Trophoblast cell (in vitro differentiated cells and primary cell): ENCODE data around the gene ITPK1.

ENCODE experiments used
- DNase-seq, 2 donors: peaks; one replicate each; pipeline ENCODE4 v3.0.0-alpha.2; 2016
- H2AFZ ChIP-seq: 2 replicates; pipeline ENCODE4 v1.6.1; 2013; ENCODE audit warnings: low read length, moderate library complexity, mild to moderate bottlenecking; ENCODE audit not compliant: insufficient read depth, poor library complexity
- H2AK5ac ChIP-seq: 2 replicates; pipeline ENCODE4 v1.6.1; 2013; ENCODE audit warnings: mild to moderate bottlenecking, low read length
- H2BK120ac ChIP-seq: 2 replicates; pipeline ENCODE4 v1.6.1; 2013; ENCODE audit warnings: low read length, mild to moderate bottlenecking, moderate library complexity; ENCODE audit not compliant: insufficient read depth, poor library complexity
- H2BK12ac ChIP-seq: 2 replicates; pipeline ENCODE4 v1.6.1; 2013; ENCODE audit warnings: mild to moderate bottlenecking, low read length, moderate library complexity
- H2BK5ac ChIP-seq: 2 replicates; pipeline ENCODE4 v1.6.1; 2013; ENCODE audit warnings: low read length, low read depth, moderate library complexity, mild to moderate bottlenecking; ENCODE audit not compliant: poor library complexity
- H3K14ac ChIP-seq: 2 replicates; pipeline ENCODE4 v1.6.1; 2013; ENCODE audit warnings: mild to moderate bottlenecking, low read length
- H3K18ac ChIP-seq: 2 replicates; pipeline ENCODE4 v1.6.1; 2013; ENCODE audit warnings: mild to moderate bottlenecking, low read length
- H3K23ac ChIP-seq: 2 replicates; pipeline ENCODE4 v1.6.1; 2013; ENCODE audit warnings: low read length
- H3K27ac ChIP-seq: 2 replicates; pipeline ENCODE4 v1.5.1; 2013; ENCODE audit warnings: low read depth, mild to moderate bottlenecking, inconsistent platforms, low read length, moderate library complexity
- H3K27me3 ChIP-seq: 2 replicates; pipeline ENCODE4 v1.6.1; 2013; ENCODE audit warnings: inconsistent platforms, mild to moderate bottlenecking, low read length, moderate library complexity; ENCODE audit not compliant: insufficient read depth
- H3K36me3 ChIP-seq, 2 experiments: 1 replicate in 1 of 2; 2 replicates in 1 of 2; pipeline ENCODE4 v1.6.1; 2013; ENCODE audit warnings: low read length in 2 of 2, mild to moderate bottlenecking in 2 of 2, moderate library complexity in 1 of 2; ENCODE audit not compliant: insufficient read depth in 2 of 2, control insufficient read depth in 1 of 2
- H3K4ac ChIP-seq: 2 replicates; pipeline ENCODE4 v1.6.1; 2013; ENCODE audit warnings: low read depth, mild to moderate bottlenecking, low read length, moderate library complexity
- H3K4me1 ChIP-seq, 2 experiments: 1 replicate in 1 of 2; 2 replicates in 1 of 2; pipeline ENCODE4 v1.6.1; 2013; ENCODE audit warnings: low read length in 2 of 2, mild to moderate bottlenecking in 2 of 2, moderate library complexity in 1 of 2; ENCODE audit not compliant: insufficient read depth in 2 of 2, control insufficient read depth in 1 of 2
- H3K4me2 ChIP-seq: 2 replicates; pipeline ENCODE4 v1.6.1; 2013; ENCODE audit warnings: inconsistent platforms, mild to moderate bottlenecking, low read length, moderate library complexity
- H3K4me3 ChIP-seq: 2 replicates; pipeline ENCODE4 v1.5.1; 2013; ENCODE audit warnings: mild to moderate bottlenecking, low read depth, low read length, inconsistent platforms
- H3K79me1 ChIP-seq: one replicate; pipeline ENCODE4 v1.6.1; 2013; ENCODE audit warnings: low read length
- H3K79me2 ChIP-seq: 2 replicates; pipeline ENCODE4 v1.6.1; 2013; ENCODE audit warnings: low read length, mild to moderate bottlenecking; ENCODE audit not compliant: control insufficient read depth, insufficient read depth, poor library complexity
- H3K9ac ChIP-seq: 2 replicates; pipeline ENCODE4 v1.6.1; 2013; ENCODE audit warnings: mild to moderate bottlenecking, low read length
- H3K9me3 ChIP-seq: 2 replicates; pipeline ENCODE4 v1.6.1; 2013; ENCODE audit warnings: low read depth, mild to moderate bottlenecking, control low read depth, inconsistent platforms, low read length; ENCODE audit not compliant: insufficient read depth
- H4K12ac ChIP-seq: 2 replicates; pipeline ENCODE4 v1.6.1; 2013; ENCODE audit warnings: low read depth, mild to moderate bottlenecking, low read length, moderate library complexity
- H4K8ac ChIP-seq: 2 replicates; pipeline ENCODE4 v1.6.1; 2013; ENCODE audit warnings: low read depth, mild to moderate bottlenecking, low read length, moderate library complexity
- H4K91ac ChIP-seq: one replicate; pipeline ENCODE4 v1.6.1; 2013; ENCODE audit warnings: low read depth, mild to moderate bottlenecking, low read length, moderate library complexity
- WGBS: extraction: QIAGEN DNeasy Blood & Tissue Kit; methylation state at CpG from one replicate; pipeline ENCODE4 v1.1.7; 2013; ENCODE audit warnings: missing lambda C conversion rate; ENCODE audit not compliant: insufficient read length, insufficient coverage; ENCODE audit errors: extremely low coverage; 5-methylcytosine and 5-hydroxymethylcytosine counted together

ITPK1 gene

GRCh38 chr14:92931681-92932447 is 183.9 kb downstream of the ITPK1 start:
- H3K9ac ChIP-seq: no peak overlapping the region
- no peak overlapping the region for H3K4me2 ChIP-seq
- no peak overlapping the region for H3K23ac ChIP-seq
- no peak overlapping the region for H3K14ac ChIP-seq
- H2AK5ac ChIP-seq: no peak overlapping the region
- no peak overlapping the region for H2AFZ ChIP-seq
- H3K79me2 ChIP-seq: no peaks in the 10 kb centered on the region
- H2BK120ac ChIP-seq: no peak overlapping the region
- no CpG with 5 or more reads among the region's 18 CpGs for WGBS
- no peaks in the 10 kb centered on the region for H3K27me3 ChIP-seq
- H4K8ac ChIP-seq: no peak overlapping the region
- no peak overlapping the region for H4K91ac ChIP-seq
- no peak overlapping the region for H3K4ac ChIP-seq
- no peak overlapping the region for H2BK12ac ChIP-seq
- no peak overlapping the region for H2BK5ac ChIP-seq
- H3K36me3 ChIP-seq: no peaks in the 10 kb centered on the region
- H3K18ac ChIP-seq: no peak overlapping the region
- H3K4me3 ChIP-seq: no peak overlapping the region
- no peak overlapping the region for H4K12ac ChIP-seq
- H3K9me3 ChIP-seq: no peaks in the 10 kb centered on the region
- no peak overlapping the region for H3K27ac ChIP-seq
- H3K4me1 ChIP-seq: no peaks in the 10 kb centered on the region
- no peak for DNase-seq
- no peaks in the 10 kb centered on the region for H3K79me1 ChIP-seq

DNA sequence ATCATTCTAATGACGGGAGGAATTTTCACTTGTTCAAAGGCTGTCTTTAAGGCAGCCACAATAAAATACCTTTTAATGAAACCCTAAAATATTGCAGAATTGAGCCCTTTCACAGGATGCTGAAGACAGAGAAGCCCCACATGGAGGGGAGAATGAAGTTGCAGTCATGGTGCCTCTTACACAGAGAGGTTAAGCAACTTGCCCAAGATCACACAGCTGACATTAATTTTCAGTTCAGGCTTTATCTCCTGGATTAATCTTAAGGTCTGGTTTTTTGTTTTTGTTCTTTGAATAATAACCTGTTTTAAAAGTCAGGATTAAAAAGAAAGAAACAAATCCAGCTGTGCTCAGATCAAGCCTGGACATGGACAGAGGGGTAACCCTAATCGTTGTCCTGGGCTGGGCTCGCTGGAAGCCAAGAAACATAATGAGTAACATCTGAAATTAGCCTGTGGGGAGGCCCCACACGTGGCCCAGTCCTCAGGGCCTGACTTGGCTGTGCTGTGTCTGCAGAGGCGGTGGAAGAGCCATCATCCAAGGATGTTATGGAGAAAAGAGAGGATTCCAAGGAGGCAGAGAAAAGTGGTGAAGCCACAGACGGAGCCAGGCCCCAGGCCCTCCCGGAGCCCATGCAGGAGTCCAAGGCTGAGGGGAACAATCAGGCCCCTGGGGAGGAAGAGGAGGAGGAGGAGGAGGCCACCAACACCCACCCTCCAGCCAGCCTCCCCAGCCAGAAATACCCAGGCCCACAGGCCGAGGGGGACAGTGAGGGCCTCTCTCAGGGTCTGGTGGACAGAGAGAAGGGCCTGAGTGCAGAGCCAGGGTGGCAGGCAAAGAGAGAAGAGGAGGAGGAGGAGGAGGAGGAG is 184.8 kb downstream of the ITPK1 start:
- Histone ChIP-seq H3K18ac (no peak overlapping the region), H3K9ac (no peak overlapping the region), H3K4ac (no peak overlapping the region), H3K14ac (no peak overlapping the region), H2BK5ac (no peak overlapping the region), H3K79me2 (no peaks in the 10 kb centered on the region), H4K8ac (no peak overlapping the region), H2AK5ac (no peak overlapping the region), H2BK12ac (no peak overlapping the region), H3K36me3 (no peaks in the 10 kb centered on the region), H3K4me3 (no peak overlapping the region), H2BK120ac (no peak overlapping the region), H3K9me3 (no peaks in the 10 kb centered on the region), H4K91ac (no peak overlapping the region), H4K12ac (no peak overlapping the region), H2AFZ (no peak overlapping the region), H3K4me1 (no peaks in the 10 kb centered on the region), H3K79me1 (no peaks in the 10 kb centered on the region), H3K27me3 (no peaks in the 10 kb centered on the region), H3K4me2 (no peak overlapping the region), H3K27ac (no peak overlapping the region), H3K23ac (no peak overlapping the region)
- DNase-seq: no peak
- no CpG with 5 or more reads among the region's 8 CpGs for WGBS

DNA sequence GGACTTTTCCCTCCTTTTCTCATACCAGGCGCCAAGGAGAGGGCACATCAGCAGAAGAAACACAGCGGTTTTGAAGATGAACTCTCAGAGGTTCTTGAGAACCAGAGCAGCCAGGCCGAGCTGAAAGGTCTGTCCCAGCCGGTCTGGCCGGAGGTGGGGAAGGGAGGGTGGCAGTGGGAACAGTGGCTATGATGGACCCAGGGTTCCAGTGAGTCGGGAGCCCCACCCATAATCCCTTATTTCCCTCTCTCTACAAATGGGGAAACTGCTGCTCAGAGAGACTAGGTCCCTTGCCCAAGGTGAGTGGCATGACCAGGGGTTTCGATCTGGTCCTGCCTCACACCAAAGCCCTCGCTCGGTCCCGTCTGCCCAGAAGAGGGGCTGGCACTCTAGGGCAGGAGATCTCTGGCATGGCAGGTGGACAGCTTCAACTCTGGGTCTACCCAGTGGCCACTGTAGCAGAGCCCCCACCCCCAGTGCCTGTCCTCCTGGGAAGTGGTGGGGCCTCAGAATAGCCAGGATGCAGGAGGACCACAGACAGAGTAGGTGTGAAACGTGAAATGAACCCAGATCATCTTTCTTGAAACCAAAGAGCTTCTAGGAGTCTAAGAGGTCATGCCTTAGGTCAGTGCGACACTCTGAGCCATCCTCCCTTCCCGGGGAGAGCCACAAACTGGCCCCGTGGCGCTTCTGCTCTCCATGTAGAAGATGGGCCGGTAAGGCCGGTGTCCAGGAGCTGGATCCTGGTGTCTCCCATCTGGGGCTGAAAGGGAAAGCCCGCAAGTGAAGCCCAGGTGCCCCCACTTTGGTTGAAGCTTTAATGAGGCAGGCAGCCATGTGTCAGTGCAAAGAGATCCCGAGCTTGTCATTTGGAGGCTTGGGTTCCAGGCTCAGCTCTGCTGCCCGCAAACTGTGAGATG is 185.8 kb downstream of the ITPK1 start:
- no peaks in the 10 kb centered on the region for H3K79me1 ChIP-seq
- no peaks in the 10 kb centered on the region for H3K36me3 ChIP-seq
- H3K27ac ChIP-seq: no peak overlapping the region
- no peak overlapping the region for H2BK5ac ChIP-seq
- H3K23ac ChIP-seq: no peak overlapping the region
- H2BK12ac ChIP-seq: no peak overlapping the region
- WGBS: no CpG with 5 or more reads among the region's 20 CpGs
- H3K14ac ChIP-seq: no peak overlapping the region
- no peak overlapping the region for H3K4ac ChIP-seq
- H3K9ac ChIP-seq: no peak overlapping the region
- H4K8ac ChIP-seq: no peak overlapping the region
- no peak overlapping the region for H2AFZ ChIP-seq
- no peaks in the 10 kb centered on the region for H3K4me1 ChIP-seq
- H2BK120ac ChIP-seq: no peak overlapping the region
- no peak overlapping the region for H3K4me3 ChIP-seq
- H4K91ac ChIP-seq: no peak overlapping the region
- DNase-seq: no peak
- H3K9me3 ChIP-seq: no peaks in the 10 kb centered on the region
- H3K79me2 ChIP-seq: no peaks in the 10 kb centered on the region
- H3K27me3 ChIP-seq: no peaks in the 10 kb centered on the region
- H4K12ac ChIP-seq: no peak overlapping the region
- no peak overlapping the region for H2AK5ac ChIP-seq
- H3K4me2 ChIP-seq: no peak overlapping the region
- no peak overlapping the region for H3K18ac ChIP-seq

- DNase-seq: no peak
- H4K12ac ChIP-seq: no peak overlapping the region
- no peaks in the 10 kb centered on the region for H3K36me3 ChIP-seq
- no peak overlapping the region for H2AFZ ChIP-seq
- no peaks in the 10 kb centered on the region for H3K9me3 ChIP-seq
- H3K23ac ChIP-seq: no peak overlapping the region
- no peak overlapping the region for H3K9ac ChIP-seq
- H3K79me2 ChIP-seq: no peaks in the 10 kb centered on the region
- no peaks in the 10 kb centered on the region for H3K4me1 ChIP-seq
- no CpG with 5 or more reads among the region's 12 CpGs for WGBS
- H3K79me1 ChIP-seq: no peaks in the 10 kb centered on the region
- no peak overlapping the region for H3K14ac ChIP-seq
- no peak overlapping the region for H4K91ac ChIP-seq
- no peak overlapping the region for H2BK5ac ChIP-seq
- no peak overlapping the region for H2AK5ac ChIP-seq
- no peak overlapping the region for H3K4ac ChIP-seq
- H2BK12ac ChIP-seq: no peak overlapping the region
- H3K4me2 ChIP-seq: no peak overlapping the region
- H3K4me3 ChIP-seq: no peak overlapping the region
- H3K27ac ChIP-seq: no peak overlapping the region
- no peaks in the 10 kb centered on the region for H3K27me3 ChIP-seq
- no peak overlapping the region for H2BK120ac ChIP-seq
- no peak overlapping the region for H4K8ac ChIP-seq
- no peak overlapping the region for H3K18ac ChIP-seq
Observed at GRCh38 chr14:92928961-92929688, 186.6 kb downstream of the ITPK1 start.
